ENCODE data around the gene AVEN. TPM values are rescaled to one million over a fixed set of nuclear protein-coding genes. Genes with fewer than 3 reads are reported as not detected.
A peak's percentile ranks its signal among the peaks of the same experiment; 100 is the strongest.

AVEN gene
- total RNA-seq, 1 donor from 2014 or later = 27.3 TPM

GRCh38 chr15:33923446-33923845 is 115.6 kb downstream of the AVEN start:
- no peaks in the 10 kb centered on the region for H3K36me3 Mint-ChIP-seq (ENCODE audit: low read depth)
- no peak for TF ChIP-seq CTCF (IDR thresholded peaks at IDR 0.05)
- no peak overlapping the region for H3K4me3 Mint-ChIP-seq (ENCODE audit: unreplicated experiment)
- no peaks in the 10 kb centered on the region for H3K9me3 Mint-ChIP-seq (ENCODE audit: low read depth)
- peaks cover 10% of the 10 kb centered on the region for H3K4me1 Mint-ChIP-seq (ENCODE audit: low read depth)
- H3K27ac Mint-ChIP-seq (ENCODE audit: unreplicated experiment) = no peak overlapping the region
- no peaks in the 10 kb centered on the region for H3K27me3 Mint-ChIP-seq (ENCODE audit: low read depth)
- DNase-seq (ENCODE audit: low spot score) = no peak

DNA sequence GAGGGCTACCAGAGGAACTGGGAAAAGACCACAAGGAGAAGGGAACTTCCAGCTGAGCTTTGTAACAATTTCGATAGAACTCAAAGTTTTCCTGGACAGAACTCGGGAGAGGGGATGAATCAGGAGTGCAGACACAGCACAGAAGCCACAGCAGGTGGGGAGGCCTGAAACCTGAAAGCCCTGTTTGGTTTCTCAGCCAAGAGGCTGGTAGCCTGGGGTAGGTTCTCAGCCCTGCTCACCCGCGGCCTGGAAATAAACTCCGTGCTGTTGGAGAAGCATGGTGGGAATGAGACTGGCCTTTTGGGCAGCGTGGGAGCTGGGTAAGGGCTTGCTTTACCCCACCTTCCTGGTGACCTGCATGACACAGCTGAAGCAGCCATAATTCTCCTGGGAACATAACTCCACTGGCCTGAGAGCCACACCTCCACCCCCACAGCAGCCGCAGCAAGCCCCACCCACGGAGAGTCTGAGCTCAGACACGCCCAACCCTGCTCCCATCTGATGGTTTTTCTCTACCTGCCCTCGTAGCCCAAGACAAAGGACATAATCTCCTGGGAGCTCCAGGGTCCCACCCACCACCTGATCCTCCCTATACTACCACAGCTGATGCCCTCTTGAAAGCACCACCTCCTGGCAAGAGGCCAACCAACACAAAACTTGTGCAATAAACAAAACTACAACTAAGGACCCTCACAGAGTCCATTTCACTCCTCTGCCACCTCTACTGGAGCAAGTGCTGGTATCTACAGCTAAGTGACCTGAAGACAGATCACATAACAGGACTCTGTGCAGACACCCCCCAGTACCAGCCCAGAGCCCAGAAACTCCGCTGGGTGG is 123.2 kb downstream of the AVEN start:
- no peak overlapping the region for H3K4me3 Mint-ChIP-seq (ENCODE audit: unreplicated experiment)
- no peaks in the 10 kb centered on the region for H3K9me3 Mint-ChIP-seq (ENCODE audit: low read depth)

GRCh38 chr15:33913459-33913858 is 125.5 kb downstream of the AVEN start:
- Mint-ChIP-seq H3K4me1 (ENCODE audit: low read depth) (peaks cover 42% of the 10 kb centered on the region), H3K36me3 (ENCODE audit: low read depth) (no peaks in the 10 kb centered on the region), H3K27ac (ENCODE audit: unreplicated experiment) (peak overlapping the region; percentile 37), H3K9me3 (ENCODE audit: low read depth) (no peaks in the 10 kb centered on the region), H3K4me3 (ENCODE audit: unreplicated experiment) (no peak overlapping the region), H3K27me3 (ENCODE audit: low read depth) (no peaks in the 10 kb centered on the region)
- no peak for TF ChIP-seq CTCF (IDR thresholded peaks at IDR 0.05)
- DNase-seq (ENCODE audit: low spot score) = no peak

More for the DNA sequence above, 123.2 kb downstream of the AVEN start:
- H3K27ac Mint-ChIP-seq (ENCODE audit: unreplicated experiment) = no peak overlapping the region
- DNase-seq (ENCODE audit: low spot score) = no peak
- peaks cover 26% of the 10 kb centered on the region for H3K4me1 Mint-ChIP-seq (ENCODE audit: low read depth)
- H3K27me3 Mint-ChIP-seq (ENCODE audit: low read depth) = no peaks in the 10 kb centered on the region
- no peak for TF ChIP-seq CTCF (IDR thresholded peaks at IDR 0.05)
- no peaks in the 10 kb centered on the region for H3K36me3 Mint-ChIP-seq (ENCODE audit: low read depth)

DNA sequence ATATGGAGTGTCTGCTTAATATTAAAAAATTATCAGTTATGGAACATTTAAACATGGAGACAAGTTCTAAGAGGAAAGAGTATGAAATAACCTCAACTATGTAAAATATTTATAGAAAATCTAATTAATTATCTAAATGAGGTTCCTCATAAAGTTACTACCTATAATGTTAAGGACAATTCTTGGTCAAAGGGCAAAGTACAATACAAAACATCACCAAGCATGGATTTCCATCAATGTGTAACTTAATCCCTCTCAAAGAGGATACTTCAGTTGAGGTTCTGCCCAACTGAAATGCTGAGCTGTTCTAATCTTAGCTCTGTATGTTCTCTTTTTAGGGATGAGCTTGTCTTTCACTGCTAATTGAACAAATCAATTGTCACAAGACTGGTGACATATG is 126.7 kb downstream of the AVEN start:
- Mint-ChIP-seq H3K36me3 (ENCODE audit: low read depth) (no peaks in the 10 kb centered on the region), H3K27ac (ENCODE audit: unreplicated experiment) (no peak overlapping the region), H3K4me3 (ENCODE audit: unreplicated experiment) (no peak overlapping the region), H3K4me1 (ENCODE audit: low read depth) (peaks cover 54% of the 10 kb centered on the region), H3K9me3 (ENCODE audit: low read depth) (no peaks in the 10 kb centered on the region), H3K27me3 (ENCODE audit: low read depth) (no peaks in the 10 kb centered on the region)
- no peak for DNase-seq (ENCODE audit: low spot score)
- TF ChIP-seq CTCF (IDR thresholded peaks at IDR 0.05) = no peak

DNA sequence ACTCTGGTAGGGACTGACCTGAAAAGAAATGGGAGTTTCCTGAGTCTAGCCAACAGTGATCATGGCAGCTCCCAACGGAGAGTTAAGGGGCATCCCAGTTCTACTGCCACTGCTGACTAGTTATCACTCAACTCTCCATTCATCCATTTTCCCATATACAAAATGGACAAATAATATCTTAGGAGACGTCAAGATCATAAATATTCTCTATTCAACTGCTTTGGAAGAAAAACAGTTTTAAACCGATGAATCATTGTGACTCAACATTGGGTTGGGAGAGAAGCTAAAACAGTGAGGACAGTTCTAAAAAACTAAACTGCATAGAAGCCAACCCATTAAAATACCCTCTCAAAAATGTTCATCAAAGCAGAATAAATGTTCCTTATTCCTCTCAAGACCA is 128.3 kb downstream of the AVEN start:
- Mint-ChIP-seq H3K27me3 (ENCODE audit: low read depth) (no peaks in the 10 kb centered on the region), H3K4me1 (ENCODE audit: low read depth) (peaks cover 55% of the 10 kb centered on the region)
- DNase-seq (ENCODE audit: low spot score) = no peak

More for the DNA sequence above, 128.3 kb downstream of the AVEN start:
- no peaks in the 10 kb centered on the region for H3K9me3 Mint-ChIP-seq (ENCODE audit: low read depth)
- no peak overlapping the region for H3K4me3 Mint-ChIP-seq (ENCODE audit: unreplicated experiment)
- no peak for TF ChIP-seq CTCF (IDR thresholded peaks at IDR 0.05)
- H3K27ac Mint-ChIP-seq (ENCODE audit: unreplicated experiment) = peak overlapping the region; percentile 77
- no peaks in the 10 kb centered on the region for H3K36me3 Mint-ChIP-seq (ENCODE audit: low read depth)
